Measurements from ENCODE around the gene CITED4.
A peak's percentile ranks its signal among the peaks of the same experiment; 100 is the strongest.

Gene CITED4

DNA sequence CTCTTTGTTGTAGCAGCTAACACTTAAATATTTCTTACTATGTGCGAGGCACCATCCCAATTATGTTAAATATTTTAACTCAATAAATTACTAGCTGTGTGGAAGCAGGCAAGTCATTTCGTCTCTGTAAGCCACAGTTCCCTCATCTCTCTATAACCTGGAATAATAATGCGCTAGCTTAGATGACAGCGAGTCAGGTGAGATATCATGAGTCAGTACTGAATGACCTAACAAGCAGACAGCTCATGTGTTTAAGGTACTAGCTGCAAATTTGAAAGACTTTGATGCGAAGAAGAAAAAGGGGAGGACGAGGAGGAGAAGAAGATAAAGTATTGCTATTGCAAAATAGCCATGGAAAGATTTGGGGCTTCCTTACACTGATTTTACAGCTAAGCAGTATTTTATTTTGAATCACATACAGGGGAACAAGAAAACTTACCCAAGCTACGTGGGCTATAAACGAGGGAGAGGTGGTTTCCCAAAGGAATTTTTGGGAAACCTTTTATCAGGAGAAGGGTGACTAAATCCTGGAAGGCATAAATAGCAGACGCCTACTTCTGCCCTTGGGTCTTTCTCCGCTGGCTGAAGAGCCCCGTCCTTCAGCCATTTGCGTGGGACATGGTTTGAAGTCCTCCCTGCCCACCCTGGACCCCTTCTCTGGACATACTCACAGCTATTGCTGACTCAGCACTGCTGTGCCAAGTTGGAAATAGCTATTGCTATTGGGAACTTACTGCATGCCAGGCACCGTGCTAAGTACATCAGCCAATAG lies 8.9 kb downstream of the CITED4 start:
- no peak for DNase-seq (ENCODE audit: low read depth)

DNA sequence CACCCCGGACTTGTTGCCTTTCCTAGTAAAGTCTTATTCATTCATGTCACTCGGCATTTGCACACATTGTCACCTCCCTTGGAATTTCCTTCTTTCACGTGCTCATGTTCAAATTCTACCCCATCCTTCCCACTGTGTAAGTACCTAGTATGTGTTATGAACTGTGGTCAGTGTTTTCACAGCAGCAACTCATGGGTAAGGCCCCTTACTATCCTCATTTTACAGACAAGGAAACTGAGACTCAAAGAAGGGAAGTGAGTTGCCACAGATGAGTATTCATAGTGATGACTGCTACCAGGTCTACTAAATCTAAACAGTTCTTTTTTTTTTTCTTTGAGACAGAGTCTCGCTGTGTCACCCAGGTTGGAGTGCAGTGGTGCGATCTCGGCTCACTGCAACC lies 10.5 kb downstream of the CITED4 start:
- no peak for DNase-seq (ENCODE audit: low read depth)

DNA sequence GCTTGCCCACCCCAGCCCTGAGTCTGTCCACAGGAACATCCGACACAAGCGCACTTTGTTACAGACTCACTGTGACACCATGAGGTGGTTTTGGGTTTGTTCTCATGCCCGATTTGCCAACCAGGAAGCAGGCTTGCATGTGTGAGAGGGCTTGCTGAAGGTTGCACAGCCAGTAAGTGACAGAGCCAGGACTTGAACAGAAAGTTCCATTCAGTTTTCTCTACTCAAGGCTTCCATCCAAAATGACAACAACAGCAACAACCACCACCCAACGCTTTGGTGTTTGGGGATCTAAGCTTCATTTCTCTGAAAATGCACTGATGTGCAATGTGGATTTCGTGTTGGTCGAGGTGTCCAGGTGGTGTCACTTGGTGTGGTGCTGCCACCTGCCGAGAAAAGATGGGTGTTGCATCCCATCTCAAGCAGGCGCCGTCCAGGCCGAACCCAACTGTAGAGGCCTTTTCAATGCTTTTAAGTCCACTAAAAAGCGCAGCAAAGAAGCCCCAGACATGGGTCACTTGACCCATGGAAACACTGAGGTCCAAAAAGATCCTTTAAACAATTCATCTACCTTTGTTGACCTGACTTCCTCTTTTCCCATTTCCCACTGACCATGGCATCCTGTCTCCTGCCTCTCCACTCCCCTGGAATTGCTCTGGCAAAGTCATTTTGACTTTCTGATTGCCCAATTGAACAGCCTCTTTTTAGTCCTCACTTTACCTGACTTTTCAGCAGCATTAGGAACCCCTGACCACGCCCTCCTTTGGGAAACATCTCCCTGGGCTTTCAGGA lies 12.2 kb downstream of the CITED4 start:
- DNase-seq (ENCODE audit: low read depth) = no peak

DNA sequence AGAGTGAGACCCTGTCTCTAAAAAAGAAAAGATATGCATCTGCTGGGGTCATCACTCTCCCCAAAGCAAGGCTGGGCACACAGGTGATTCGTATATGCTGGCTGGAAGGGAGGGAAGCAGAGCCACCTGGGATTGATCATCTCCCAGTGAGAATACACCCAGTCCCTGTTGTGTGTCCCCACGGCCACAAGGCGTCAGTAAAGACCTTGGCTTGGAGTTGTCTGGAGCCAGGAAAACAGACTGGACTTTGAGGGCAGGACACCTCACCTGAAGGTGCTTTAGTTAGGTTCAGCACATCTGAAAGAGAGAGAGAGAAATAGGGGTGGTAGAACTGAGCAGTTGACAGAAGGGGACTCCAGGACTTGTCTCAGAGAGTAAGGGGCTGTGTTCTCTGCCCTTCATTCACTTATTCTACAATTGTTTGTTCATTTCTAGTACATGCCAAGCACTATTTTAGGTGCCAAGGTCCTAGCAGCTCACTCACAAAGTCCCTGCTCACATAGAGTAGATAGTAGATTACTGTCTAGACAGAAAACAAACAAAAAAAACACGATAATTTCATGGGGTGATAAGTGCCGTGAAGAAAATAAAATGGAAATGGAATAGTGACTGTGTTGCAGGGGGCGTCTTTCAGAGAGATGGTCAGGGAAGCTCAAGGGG lies 13.5 kb downstream of the CITED4 start:
- DNase-seq (ENCODE audit: low read depth) = no peak

GRCh38 chr1:40847023-40847745 lies 15.0 kb downstream of the CITED4 start:
- peak; percentile 70 for DNase-seq (ENCODE audit: low read depth)

GRCh38 chr1:40845895-40846294 lies 16.3 kb downstream of the CITED4 start:
- DNase-seq (ENCODE audit: low read depth) = no peak

- DNase-seq (ENCODE audit: low read depth) = no peak
These were observed 17.0 kb downstream of the CITED4 start for GRCh38 chr1:40844887-40845878.

GRCh38 chr1:40844079-40844478 lies 18.1 kb downstream of the CITED4 start:
- DNase-seq (ENCODE audit: low read depth) = no peak

- DNase-seq (ENCODE audit: low read depth) = no peak
These were observed 19.5 kb downstream of the CITED4 start for GRCh38 chr1:40842691-40843090.

GRCh38 chr1:40842207-40842606 lies 20.0 kb downstream of the CITED4 start:
- no peak for DNase-seq (ENCODE audit: low read depth)

DNA sequence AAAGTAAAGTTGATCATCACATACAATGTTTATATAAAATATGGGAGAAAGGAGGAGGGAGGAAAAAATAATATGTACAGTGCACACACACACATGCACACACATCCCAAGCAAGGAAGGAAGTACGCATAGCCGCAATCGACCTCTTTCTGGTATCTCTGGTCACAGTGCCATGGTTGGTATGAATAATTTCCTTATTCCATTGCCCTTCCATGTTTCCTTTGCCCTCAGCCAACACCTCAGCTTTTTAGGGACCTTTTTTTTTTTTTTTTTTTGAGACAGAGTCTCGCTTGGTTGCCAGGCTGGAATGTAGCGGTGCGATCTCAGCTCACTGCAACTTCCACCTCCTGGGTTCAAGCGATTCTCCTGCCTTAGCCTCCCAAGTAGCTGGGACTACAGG lies 20.6 kb downstream of the CITED4 start:
- no peak for DNase-seq (ENCODE audit: low read depth)

DNA sequence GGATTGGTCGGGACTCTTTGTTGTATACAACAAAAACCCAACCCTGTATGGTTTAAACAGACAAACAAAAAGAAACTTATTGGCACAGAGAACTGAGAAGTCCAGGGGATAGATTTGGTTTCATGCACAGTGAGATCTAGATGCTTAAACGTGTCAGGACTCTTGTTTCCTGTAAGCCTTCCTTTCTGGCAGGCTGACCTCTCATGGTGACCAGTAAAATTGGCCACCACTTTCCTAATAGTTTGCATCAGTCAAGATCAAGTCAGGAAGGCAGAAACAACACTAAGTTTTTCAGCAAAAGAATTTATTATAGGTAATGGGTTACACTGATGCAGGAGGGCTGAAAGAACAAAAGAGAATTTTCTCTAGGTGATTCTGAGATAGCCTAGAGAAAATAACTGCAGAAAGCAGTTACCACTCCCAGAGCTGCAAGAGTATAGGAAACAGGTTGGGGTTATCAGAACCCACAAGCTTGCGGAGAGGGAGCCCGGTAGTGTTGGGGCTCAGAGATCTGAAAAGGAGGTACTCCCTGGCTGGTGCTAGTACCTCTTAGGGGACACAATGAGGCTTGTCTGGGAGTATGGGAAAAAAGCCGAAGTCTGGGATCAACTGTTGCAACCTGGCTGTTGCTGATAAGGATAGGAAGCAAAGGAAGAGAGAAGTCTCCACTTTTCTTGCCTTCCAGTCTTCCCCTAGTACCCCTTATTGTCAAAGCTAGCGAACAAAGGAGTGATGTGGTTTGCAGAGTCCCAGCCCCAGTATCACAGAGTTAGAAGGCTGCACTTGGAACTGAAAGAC lies 21.4 kb downstream of the CITED4 start:
- DNase-seq (ENCODE audit: low read depth) = peak; percentile 99

- no peak for DNase-seq (ENCODE audit: low read depth)
These were observed 22.2 kb downstream of the CITED4 start for GRCh38 chr1:40839943-40840335.

GRCh38 chr1:40838980-40839942 lies 22.9 kb downstream of the CITED4 start:
- no peak for DNase-seq (ENCODE audit: low read depth)

GRCh38 chr1:40838045-40838979 lies 23.9 kb downstream of the CITED4 start:
- no peak for DNase-seq (ENCODE audit: low read depth)

GRCh38 chr1:40837601-40838000 lies 24.6 kb downstream of the CITED4 start:
- DNase-seq (ENCODE audit: low read depth) = no peak

GRCh38 chr1:40836283-40836682 lies 25.9 kb downstream of the CITED4 start:
- DNase-seq (ENCODE audit: low read depth) = no peak

Measured in CMK (cell line).